ENCODE data around the gene EIF2D.
"Not testable (repeated sequence)": the region's sequence is repeated elsewhere in the genome, so short reads cannot be mapped to it uniquely, and the experiment has no call there.

Gene EIF2D

GRCh38 chr1:206649261-206649921 lies 37.1 kb upstream of the EIF2D start:
- H3K27ac ChIP-seq: no peak overlapping the region
- POLR2A ChIA-PET (ENCODE audit: low non-redundant PET): no interaction called here
- CTCF ChIA-PET: interaction anchor here (0.6 to 4.3 kb wide), 6 partner anchors 14 to 172 kb away, joined by 3 to 32 read pairs (median 4); no protein-coding TSS in a partner anchor
- no peak for DNase-seq (ENCODE audit: low spot score)
- no peak for TF ChIP-seq CTCF (conservative IDR thresholded peaks at IDR 0.05; ENCODE audit: low read depth)

GRCh38 chr1:206647224-206647623 lies 35.0 kb upstream of the EIF2D start:
- no peak overlapping the region for H3K27ac ChIP-seq
- no peak for TF ChIP-seq CTCF (conservative IDR thresholded peaks at IDR 0.05; ENCODE audit: low read depth)
- DNase-seq (ENCODE audit: low spot score): no peak
- ChIA-PET CTCF (interaction anchor here (0.6 to 4.3 kb wide), 5 partner anchors 9 to 43 kb away, joined by 3 to 32 read pairs (median 5); no protein-coding TSS in a partner anchor), POLR2A (ENCODE audit: low non-redundant PET) (interaction anchor here (1.1 kb wide), 1 partner anchor 12 kb away, joined by 6 read pairs; the partner anchor contains the start of gene DYRK3)

GRCh38 chr1:206646504-206646903 lies 34.2 kb upstream of the EIF2D start:
- no peak for TF ChIP-seq CTCF (conservative IDR thresholded peaks at IDR 0.05; ENCODE audit: low read depth)
- no peak overlapping the region for H3K27ac ChIP-seq
- CTCF ChIA-PET: interaction anchor here (0.6 to 0.8 kb wide), 3 partner anchors 14 to 151 kb away, joined by 3 read pairs; no protein-coding TSS in a partner anchor
- POLR2A ChIA-PET (ENCODE audit: low non-redundant PET): no interaction called here
- no peak for DNase-seq (ENCODE audit: low spot score)

- CTCF ChIA-PET: no interaction called here
- POLR2A ChIA-PET (ENCODE audit: low non-redundant PET): interaction anchor here (0.6 kb wide), 3 partner anchors 8 to 141 kb away, joined by 3 to 9 read pairs (median 5); partner anchors contain the start of gene DYRK3
- TF ChIP-seq CTCF (conservative IDR thresholded peaks at IDR 0.05; ENCODE audit: low read depth): no peak
- DNase-seq (ENCODE audit: low spot score): no peak
- no peak overlapping the region for H3K27ac ChIP-seq
Measured at GRCh38 chr1:206643118-206643698, 30.9 kb upstream of the EIF2D start.

GRCh38 chr1:206642074-206642473 lies 29.8 kb upstream of the EIF2D start:
- H3K27ac ChIP-seq; DNase-seq (ENCODE audit: low spot score); CTCF ChIA-PET; POLR2A ChIA-PET (ENCODE audit: low non-redundant PET): not testable (repeated sequence)

GRCh38 chr1:206637605-206638004 lies 25.3 kb upstream of the EIF2D start:
- TF ChIP-seq CTCF (conservative IDR thresholded peaks at IDR 0.05; ENCODE audit: low read depth): no peak
- ChIA-PET CTCF (interaction anchor here (0.7 to 2.5 kb wide), 2 partner anchors 8 to 27 kb away, joined by 3 to 9 read pairs; no protein-coding TSS in a partner anchor), POLR2A (ENCODE audit: low non-redundant PET) (no interaction called here)
- DNase-seq (ENCODE audit: low spot score): no peak
- no peak overlapping the region for H3K27ac ChIP-seq

- ChIA-PET POLR2A (ENCODE audit: low non-redundant PET) (interaction anchor here (2.2 kb wide), 1 partner anchor 11 kb away, joined by 6 read pairs; no protein-coding TSS in a partner anchor), CTCF (no interaction called here)
- TF ChIP-seq CTCF (conservative IDR thresholded peaks at IDR 0.05; ENCODE audit: low read depth): no peak
- H3K27ac ChIP-seq: no peak overlapping the region
- DNase-seq (ENCODE audit: low spot score): no peak
Measured at GRCh38 chr1:206636671-206637070, 24.4 kb upstream of the EIF2D start.
